ENCODE results near the gene ARHGAP27. TPM values are rescaled to one million over a fixed set of nuclear protein-coding genes. Genes with fewer than 3 reads are reported as not detected.
A peak's percentile ranks its signal among the peaks of the same experiment; 100 is the strongest.
"Not testable (repeated sequence)": the region's sequence is repeated elsewhere in the genome, so short reads cannot be mapped to it uniquely, and the experiment has no call there.

ARHGAP27 gene
- total RNA-seq, result 10 to 100 TPM; 27.3 to 32.6 TPM
- long read RNA-seq, transcript ARHGAP27-202 (17 exons, 3,628 nt), result major isoform, 6 of 53 reads
- long read RNA-seq, partial matches to known transcripts, result 8 of 53 reads
- long read RNA-seq, other reads (novel, unspliced or antisense), result 37 of 53 reads

- ATAC-seq (peak; percentile 24 to 32), DNase-seq (peak; percentile 78)
- intact Hi-C loops (cut with DNase I), result no loop called here
Observed at GRCh38 chr17:45432405-45433158, at the start of gene ARHGAP27. Gene ARHGAP27 (minus strand): TSS chr17:45432870. CDS start chr17:45430279, 2,591 bp downstream.

- ATAC-seq; intact Hi-C loops (cut with DNase I): not testable (repeated sequence)
Observed at GRCh38 chr17:45482317-45482716, 49.6 kb upstream of the ARHGAP27 start.

GRCh38 chr17:45475436-45475835 lies 42.8 kb upstream of the ARHGAP27 start:
- intact Hi-C loops (cut with DNase I); ATAC-seq; DNase-seq: not testable (repeated sequence)

More at GRCh38 chr17:45482317-45482716, 49.6 kb upstream of the ARHGAP27 start:
- DNase-seq, result not testable (repeated sequence)

GRCh38 chr17:45472249-45472648 lies 39.6 kb upstream of the ARHGAP27 start:
- DNase-seq; intact Hi-C loops (cut with DNase I); ATAC-seq: not testable (repeated sequence)

- intact Hi-C loops (cut with DNase I); DNase-seq: not testable (repeated sequence)
- peak in 1 of 2 donors; percentile 35 for ATAC-seq
Observed at GRCh38 chr17:45469204-45469563, 36.5 kb upstream of the ARHGAP27 start.

- DNase-seq; intact Hi-C loops (cut with DNase I): not testable (repeated sequence)
- ATAC-seq, result peak in 1 of 2 donors; percentile 86
Observed at GRCh38 chr17:45468293-45469203, 35.9 kb upstream of the ARHGAP27 start.

GRCh38 chr17:45461524-45462327 lies 29.1 kb upstream of the ARHGAP27 start:
- ATAC-seq (peak; percentile 68 to 87), DNase-seq (peak; percentile 43)
- intact Hi-C loops (cut with DNase I), result not testable (repeated sequence)

- ATAC-seq; intact Hi-C loops (cut with DNase I); DNase-seq: not testable (repeated sequence)
Observed at GRCh38 chr17:45460422-45460821, 27.8 kb upstream of the ARHGAP27 start.

GRCh38 chr17:45454341-45454740 lies 21.7 kb upstream of the ARHGAP27 start:
- intact Hi-C loops (cut with DNase I); ATAC-seq; DNase-seq: not testable (repeated sequence)

- intact Hi-C loops (cut with DNase I); ATAC-seq; DNase-seq: not testable (repeated sequence)
Observed at GRCh38 chr17:45453731-45454130, 21.1 kb upstream of the ARHGAP27 start.

GRCh38 chr17:45453225-45453534 lies 20.5 kb upstream of the ARHGAP27 start:
- DNase-seq; intact Hi-C loops (cut with DNase I); ATAC-seq: not testable (repeated sequence)

GRCh38 chr17:45452329-45453224 lies 19.9 kb upstream of the ARHGAP27 start:
- intact Hi-C loops (cut with DNase I); ATAC-seq; DNase-seq: not testable (repeated sequence)

GRCh38 chr17:45451660-45452059 lies 19.0 kb upstream of the ARHGAP27 start:
- DNase-seq; ATAC-seq; intact Hi-C loops (cut with DNase I): not testable (repeated sequence)

GRCh38 chr17:45451131-45451530 lies 18.5 kb upstream of the ARHGAP27 start:
- ATAC-seq (no peak), DNase-seq (no peak)
- intact Hi-C loops (cut with DNase I), result no loop called here

GRCh38 chr17:45449708-45450329 lies 17.1 kb upstream of the ARHGAP27 start:
- DNase-seq; ATAC-seq; intact Hi-C loops (cut with DNase I): not testable (repeated sequence)

GRCh38 chr17:45449260-45449659 lies 16.6 kb upstream of the ARHGAP27 start:
- DNase-seq, ATAC-seq: not testable (repeated sequence)

GRCh38 chr17:45448483-45448882 lies 15.8 kb upstream of the ARHGAP27 start:
- DNase-seq; ATAC-seq; intact Hi-C loops (cut with DNase I): not testable (repeated sequence)

More at GRCh38 chr17:45449260-45449659, 16.6 kb upstream of the ARHGAP27 start:
- intact Hi-C loops (cut with DNase I), result not testable (repeated sequence)
